ENCODE results near the gene INCA1.

The INCA1 gene

GRCh38 chr17:4969551-4970173 is 27.7 kb downstream of the INCA1 start:
- peak overlapping the region; percentile 96 for H3K27ac ChIP-seq (ENCODE audit: low read length)
- H3K9ac ChIP-seq (ENCODE audit: low read length in 2 of 2) = peak overlapping the region; percentile 74 to 79
- H3K9me3 ChIP-seq (ENCODE audit: control insufficient read depth in 2 of 2, low read length in 2 of 2) = no peaks in the 10 kb centered on the region
- H3K27me3 ChIP-seq (ENCODE audit: control insufficient read depth in 1 of 2, insufficient read depth in 2 of 2, low read length in 2 of 2) = no peaks in the 10 kb centered on the region
- peak overlapping the region; percentile 72 to 96 for H3K4me3 ChIP-seq (ENCODE audit: low read length in 2 of 2)
- H3K4me1 ChIP-seq (ENCODE audit: control insufficient read depth, insufficient read depth, low read length) = peaks cover 48% of the 10 kb centered on the region
- H3K36me3 ChIP-seq (ENCODE audit: control insufficient read depth in 2 of 2, insufficient read depth in 2 of 2, low read length in 2 of 2) = peaks cover 18 to 33% of the 10 kb centered on the region in 2 donors

GRCh38 chr17:4969047-4969550 is 28.2 kb downstream of the INCA1 start:
- Histone ChIP-seq H3K27me3 (ENCODE audit: control insufficient read depth in 1 of 2, insufficient read depth in 2 of 2, low read length in 2 of 2) (no peaks in the 10 kb centered on the region), H3K9ac (ENCODE audit: low read length in 2 of 2) (peak overlapping the region; percentile 74 to 79), H3K36me3 (ENCODE audit: control insufficient read depth in 2 of 2, insufficient read depth in 2 of 2, low read length in 2 of 2) (peaks cover 18 to 29% of the 10 kb centered on the region in 2 donors), H3K27ac (ENCODE audit: low read length) (peak overlapping the region; percentile 96), H3K4me3 (ENCODE audit: low read length in 2 of 2) (peak overlapping the region; percentile 72 to 96), H3K9me3 (ENCODE audit: control insufficient read depth in 2 of 2, low read length in 2 of 2) (no peaks in the 10 kb centered on the region), H3K4me1 (ENCODE audit: control insufficient read depth, insufficient read depth, low read length) (peaks cover 43% of the 10 kb centered on the region)

- Histone ChIP-seq H3K4me1 (ENCODE audit: control insufficient read depth, insufficient read depth, low read length) (peaks cover 38% of the 10 kb centered on the region), H3K27me3 (ENCODE audit: control insufficient read depth in 1 of 2, insufficient read depth in 2 of 2, low read length in 2 of 2) (no peaks in the 10 kb centered on the region), H3K9ac (ENCODE audit: low read length in 2 of 2) (peak overlapping the region; percentile 74 to 79), H3K27ac (ENCODE audit: low read length) (peak overlapping the region; percentile 96), H3K9me3 (ENCODE audit: control insufficient read depth in 2 of 2, low read length in 2 of 2) (no peaks in the 10 kb centered on the region), H3K36me3 (ENCODE audit: control insufficient read depth in 2 of 2, insufficient read depth in 2 of 2, low read length in 2 of 2) (peaks cover 18 to 25% of the 10 kb centered on the region in 2 donors), H3K4me3 (ENCODE audit: low read length in 2 of 2) (peak overlapping the region; percentile 72 to 96)
Observed at GRCh38 chr17:4968486-4969046, 28.8 kb downstream of the INCA1 start.

- Histone ChIP-seq H3K4me1 (ENCODE audit: control insufficient read depth, insufficient read depth, low read length) (peaks cover 36% of the 10 kb centered on the region), H3K9ac (ENCODE audit: low read length in 2 of 2) (peak within 1 kb of the TSS; percentile 93 to 98), H3K27ac (ENCODE audit: low read length) (peak within 1 kb of the TSS; percentile 96), H3K4me3 (ENCODE audit: low read length in 2 of 2) (peak within 1 kb of the TSS; percentile 89 to 96), H3K27me3 (ENCODE audit: control insufficient read depth in 1 of 2, insufficient read depth in 2 of 2, low read length in 2 of 2) (no peaks in the 10 kb centered on the region), H3K36me3 (ENCODE audit: control insufficient read depth in 2 of 2, insufficient read depth in 2 of 2, low read length in 2 of 2) (peaks cover 15 to 17% of the 10 kb centered on the region in 2 donors), H3K9me3 (ENCODE audit: control insufficient read depth in 2 of 2, low read length in 2 of 2) (no peaks in the 10 kb centered on the region)
Observed at GRCh38 chr17:4967539-4968485, 29.5 kb downstream of the INCA1 start, which contains the start of gene SPAG7. Gene SPAG7 (minus strand): TSS chr17:4967817. CDS start chr17:4967804, 13 bp downstream.

GRCh38 chr17:4966844-4967538 is 30.3 kb downstream of the INCA1 start:
- peaks cover 9 to 10% of the 10 kb centered on the region in 2 donors for H3K36me3 ChIP-seq (ENCODE audit: control insufficient read depth in 2 of 2, insufficient read depth in 2 of 2, low read length in 2 of 2)
- H3K27me3 ChIP-seq (ENCODE audit: control insufficient read depth in 1 of 2, insufficient read depth in 2 of 2, low read length in 2 of 2) = no peaks in the 10 kb centered on the region
- H3K9ac ChIP-seq (ENCODE audit: low read length in 2 of 2) = peak overlapping the region; percentile 93 to 98
- peaks cover 36% of the 10 kb centered on the region for H3K4me1 ChIP-seq (ENCODE audit: control insufficient read depth, insufficient read depth, low read length)
- peak overlapping the region; percentile 89 to 96 for H3K4me3 ChIP-seq (ENCODE audit: low read length in 2 of 2)
- no peaks in the 10 kb centered on the region for H3K9me3 ChIP-seq (ENCODE audit: control insufficient read depth in 2 of 2, low read length in 2 of 2)
- H3K27ac ChIP-seq (ENCODE audit: low read length) = peak overlapping the region; percentile 96

- Histone ChIP-seq H3K27ac (ENCODE audit: low read length) (no peak overlapping the region), H3K9me3 (ENCODE audit: control insufficient read depth in 2 of 2, low read length in 2 of 2) (no peaks in the 10 kb centered on the region), H3K27me3 (ENCODE audit: control insufficient read depth in 1 of 2, insufficient read depth in 2 of 2, low read length in 2 of 2) (no peaks in the 10 kb centered on the region), H3K36me3 (ENCODE audit: control insufficient read depth in 2 of 2, insufficient read depth in 2 of 2, low read length in 2 of 2) (peaks cover 10 to 11% of the 10 kb centered on the region in 2 donors), H3K4me3 (ENCODE audit: low read length in 2 of 2) (no peak overlapping the region), H3K4me1 (ENCODE audit: control insufficient read depth, insufficient read depth, low read length) (peaks cover 33% of the 10 kb centered on the region), H3K9ac (ENCODE audit: low read length in 2 of 2) (no peak overlapping the region)
Observed at GRCh38 chr17:4965311-4965986, 31.9 kb downstream of the INCA1 start.

- H3K4me1 ChIP-seq (ENCODE audit: control insufficient read depth, insufficient read depth, low read length) = no peaks in the 10 kb centered on the region
- H3K36me3 ChIP-seq (ENCODE audit: control insufficient read depth in 2 of 2, insufficient read depth in 2 of 2, low read length in 2 of 2) = peaks cover 18 to 21% of the 10 kb centered on the region in 2 donors
- H3K27me3 ChIP-seq (ENCODE audit: control insufficient read depth in 1 of 2, insufficient read depth in 2 of 2, low read length in 2 of 2) = no peaks in the 10 kb centered on the region
- H3K9me3 ChIP-seq (ENCODE audit: control insufficient read depth in 2 of 2, low read length in 2 of 2) = no peaks in the 10 kb centered on the region
- no peak overlapping the region for H3K27ac ChIP-seq (ENCODE audit: low read length)
- H3K4me3 ChIP-seq (ENCODE audit: low read length in 2 of 2) = no peak overlapping the region
- H3K9ac ChIP-seq (ENCODE audit: low read length in 2 of 2) = no peak overlapping the region
Observed at GRCh38 chr17:4960279-4960922, 36.9 kb downstream of the INCA1 start.

GRCh38 chr17:4959261-4959965 is 37.9 kb downstream of the INCA1 start:
- H3K27ac ChIP-seq (ENCODE audit: low read length) = no peak overlapping the region
- H3K4me1 ChIP-seq (ENCODE audit: control insufficient read depth, insufficient read depth, low read length) = no peaks in the 10 kb centered on the region
- no peak overlapping the region for H3K4me3 ChIP-seq (ENCODE audit: low read length in 2 of 2)
- no peaks in the 10 kb centered on the region for H3K27me3 ChIP-seq (ENCODE audit: control insufficient read depth in 1 of 2, insufficient read depth in 2 of 2, low read length in 2 of 2)
- H3K9ac ChIP-seq (ENCODE audit: low read length in 2 of 2) = no peak overlapping the region
- no peaks in the 10 kb centered on the region for H3K9me3 ChIP-seq (ENCODE audit: control insufficient read depth in 2 of 2, low read length in 2 of 2)
- peaks cover 18 to 21% of the 10 kb centered on the region in 2 donors for H3K36me3 ChIP-seq (ENCODE audit: control insufficient read depth in 2 of 2, insufficient read depth in 2 of 2, low read length in 2 of 2)

GRCh38 chr17:4958102-4958501 is 39.2 kb downstream of the INCA1 start:
- no peak overlapping the region for H3K9ac ChIP-seq (ENCODE audit: low read length in 2 of 2)
- H3K27me3 ChIP-seq (ENCODE audit: control insufficient read depth in 1 of 2, insufficient read depth in 2 of 2, low read length in 2 of 2) = no peaks in the 10 kb centered on the region
- peaks cover 18 to 21% of the 10 kb centered on the region in 2 donors for H3K36me3 ChIP-seq (ENCODE audit: control insufficient read depth in 2 of 2, insufficient read depth in 2 of 2, low read length in 2 of 2)
- H3K4me3 ChIP-seq (ENCODE audit: low read length in 2 of 2) = no peak overlapping the region
- no peaks in the 10 kb centered on the region for H3K4me1 ChIP-seq (ENCODE audit: control insufficient read depth, insufficient read depth, low read length)
- H3K27ac ChIP-seq (ENCODE audit: low read length) = no peak overlapping the region
- H3K9me3 ChIP-seq (ENCODE audit: control insufficient read depth in 2 of 2, low read length in 2 of 2) = no peaks in the 10 kb centered on the region
